Fibroblast of villous mesenchyme (primary cell): ENCODE data around the gene DMRTB1. TPM values are rescaled to one million over a fixed set of nuclear protein-coding genes. Genes with fewer than 3 reads are reported as not detected.

Source experiments
- DNase-seq: peaks from one replicate; pipeline ENCODE4 v3.0.0-alpha.2; 2010; ENCODE audit warnings: low read depth
- H3K4me3 ChIP-seq: 2 replicates; pipeline ENCODE4 v1.5.1; 2011; ENCODE audit warnings: low read depth, mild to moderate bottlenecking, low read length
- CTCF ChIP-seq: IDR thresholded peaks from 2 replicates; pipeline ENCODE4 v1.5.1; 2012; ENCODE audit warnings: low read depth, mild to moderate bottlenecking, low read length; ENCODE audit not compliant: insufficient read depth
- total RNA-seq: library from RNA; depleted of rRNA; stranded (reverse); fragments of >200 nt; gene quantifications from 2 replicates; pipeline ENCODE4 v1.2.3, GENCODE V29; 2012

DMRTB1 gene
- total RNA-seq, 1 donor = not detected

DNA sequence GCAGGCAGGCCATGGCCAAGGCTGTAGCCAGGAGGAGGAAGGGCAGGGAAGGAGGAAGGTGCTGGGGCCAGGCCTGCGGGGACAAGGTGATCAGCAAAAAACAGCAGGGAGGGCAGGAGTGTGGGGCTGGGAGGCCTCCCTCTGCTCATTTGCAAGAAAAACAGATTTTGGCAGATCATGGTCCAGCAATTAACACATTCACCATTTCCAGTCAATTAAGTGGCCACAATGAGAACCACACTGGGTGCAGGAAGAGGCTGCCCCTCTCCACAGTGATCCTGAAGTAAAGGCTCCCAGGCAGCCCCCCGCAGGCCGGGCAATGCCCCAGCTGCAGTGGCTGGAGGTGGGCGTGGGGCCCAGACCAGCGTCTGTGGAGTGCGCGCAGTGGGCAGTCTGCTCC lies 54.6 kb downstream of the DMRTB1 start:
- no peak for DNase-seq
- H3K4me3 ChIP-seq = no peak overlapping the region
- TF ChIP-seq CTCF = no peak

- no peak for DNase-seq
- H3K4me3 ChIP-seq = no peak overlapping the region
- TF ChIP-seq CTCF = no peak
Observed at GRCh38 chr1:53514436-53514835, 55.2 kb downstream of the DMRTB1 start.

DNA sequence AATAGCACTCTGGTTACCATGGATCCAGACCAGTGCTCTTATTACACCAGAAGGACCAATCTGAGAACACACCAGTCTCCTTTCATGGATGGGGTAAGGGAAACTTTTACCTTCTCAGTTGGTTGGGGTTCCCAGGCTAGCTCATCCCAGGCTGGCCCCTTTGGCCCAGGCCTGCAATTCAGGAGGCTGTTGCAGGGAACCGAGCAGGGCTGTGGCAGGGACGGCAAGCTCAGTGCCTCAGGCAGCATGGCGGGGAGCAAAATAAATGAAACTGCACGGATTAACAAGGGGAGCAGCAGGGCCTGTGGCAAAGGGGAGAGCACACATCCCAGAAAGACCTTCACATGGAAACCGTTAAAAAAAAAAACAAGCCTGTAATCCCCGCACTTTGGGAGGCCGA lies 57.0 kb downstream of the DMRTB1 start:
- no peak for TF ChIP-seq CTCF
- DNase-seq = no peak

More for the DNA sequence above, 57.0 kb downstream of the DMRTB1 start:
- H3K4me3 ChIP-seq = no peak overlapping the region

Other genes with a start within 250 kb of the DMRTB1 start
- gene CZIB, start 238.8 kb upstream of the DMRTB1 start, total RNA-seq = 39.7 and 41.6 TPM in 2 replicates
- gene MAGOH, start 220.9 kb upstream of the DMRTB1 start, total RNA-seq = 22.2 and 30.2 TPM in 2 replicates
- 27.6 and 34.8 TPM in 2 replicates for gene LRP8, start 131.3 kb upstream of the DMRTB1 start, total RNA-seq